Ovary (tissue), 3 donors: ENCODE measurements around the gene LDB2.

ENCODE experiments used
- POLR2A ChIP-seq: fragments of 450-650 bp; IDR thresholded peaks from one replicate; pipeline ENCODE4 v1.6.1; 2017; ENCODE audit warnings: antibody characterized with exemption, mild to moderate bottlenecking, moderate library complexity
- TF ChIP-seq, protein P1 (sequence below), 3 donors: fragments of 450-650 bp in 2 of 3; fragments of 200-600 bp in 1 of 3; IDR thresholded peaks; one replicate each; pipeline versions ENCODE4 v1.5.1 to v1.8.0; 2016 to 2022; ENCODE audit warnings: antibody characterized with exemption in 3 of 3, mild to moderate bottlenecking in 1 of 3
- donor health status: DM: no; HTN: no; CAD: no.

DNA sequence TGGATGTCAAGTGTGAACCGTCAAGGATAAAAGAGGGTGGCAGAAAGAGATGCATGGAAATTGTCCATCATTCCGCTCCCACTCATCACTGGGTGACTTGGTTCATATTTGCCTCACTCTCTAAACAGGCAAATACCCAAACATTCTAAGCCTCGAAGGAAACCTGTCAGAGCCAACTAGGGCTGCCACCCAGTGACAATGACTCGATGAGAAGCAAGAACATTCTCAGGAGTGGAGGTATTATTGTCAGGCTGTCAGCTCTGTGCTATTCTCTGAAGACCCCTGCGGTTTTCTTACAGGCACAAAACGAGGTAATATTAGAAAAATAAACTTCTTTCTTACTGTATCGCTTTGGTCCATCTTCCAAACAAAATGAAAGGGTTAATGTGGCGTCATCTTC is 139.6 kb downstream of the LDB2 start:
- TF ChIP-seq, protein P1, sequence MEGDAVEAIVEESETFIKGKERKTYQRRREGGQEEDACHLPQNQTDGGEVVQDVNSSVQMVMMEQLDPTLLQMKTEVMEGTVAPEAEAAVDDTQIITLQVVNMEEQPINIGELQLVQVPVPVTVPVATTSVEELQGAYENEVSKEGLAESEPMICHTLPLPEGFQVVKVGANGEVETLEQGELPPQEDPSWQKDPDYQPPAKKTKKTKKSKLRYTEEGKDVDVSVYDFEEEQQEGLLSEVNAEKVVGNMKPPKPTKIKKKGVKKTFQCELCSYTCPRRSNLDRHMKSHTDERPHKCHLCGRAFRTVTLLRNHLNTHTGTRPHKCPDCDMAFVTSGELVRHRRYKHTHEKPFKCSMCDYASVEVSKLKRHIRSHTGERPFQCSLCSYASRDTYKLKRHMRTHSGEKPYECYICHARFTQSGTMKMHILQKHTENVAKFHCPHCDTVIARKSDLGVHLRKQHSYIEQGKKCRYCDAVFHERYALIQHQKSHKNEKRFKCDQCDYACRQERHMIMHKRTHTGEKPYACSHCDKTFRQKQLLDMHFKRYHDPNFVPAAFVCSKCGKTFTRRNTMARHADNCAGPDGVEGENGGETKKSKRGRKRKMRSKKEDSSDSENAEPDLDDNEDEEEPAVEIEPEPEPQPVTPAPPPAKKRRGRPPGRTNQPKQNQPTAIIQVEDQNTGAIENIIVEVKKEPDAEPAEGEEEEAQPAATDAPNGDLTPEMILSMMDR (IDR thresholded peaks at IDR 0.05), result no peak
- no peak for TF ChIP-seq POLR2A
